Thyroid gland (tissue), 4 donors: Measurements from ENCODE around the gene POLR1A.

ENCODE experiments used
- CTCF ChIP-seq, 6 experiments: fragments of 200-600 bp in 3 of 6; fragments of 450-650 bp in 3 of 6; sonication (generic) in 3 of 6; IDR thresholded peaks; one replicate each; pipeline ENCODE4 v1.5.1; 2016 to 2019; ENCODE audit warnings: antibody characterized with exemption in 6 of 6, mild to moderate bottlenecking in 2 of 6, inconsistent platforms in 1 of 6, moderate library complexity in 1 of 6
- POLR2A ChIP-seq, 2 donors: fragments of 450-650 bp; IDR thresholded peaks; one replicate each; pipeline ENCODE4 v1.6.1; 2017; ENCODE audit warnings: antibody characterized with exemption in 2 of 2, mild to moderate bottlenecking in 2 of 2, moderate library complexity in 1 of 2

GRCh38 chr2:86006524-86006923, 99.2 kb downstream of the POLR1A start:
- TF ChIP-seq CTCF (IDR thresholded peaks at IDR 0.05) (no peak), POLR2A (IDR thresholded peaks at IDR 0.05) (no peak)
